CD1c-positive myeloid dendritic cell (primary cell): ENCODE results near the gene PRR20G.
A peak's percentile ranks its signal among the peaks of the same experiment; 100 is the strongest.
"Not testable (repeated sequence)": the region's sequence is repeated elsewhere in the genome, so short reads cannot be mapped to it uniquely, and the experiment has no call there.

ENCODE experiments used
- DNase-seq: peaks from one replicate; pipeline ENCODE4 v3.0.0-alpha.2; 2016; ENCODE audit errors: extremely low spot score

The PRR20G gene

GRCh38 chr3:127299276-127299675 lies 11.4 kb upstream of the PRR20G start:
- peak; percentile 94 for DNase-seq

GRCh38 chr3:127296959-127297358 lies 9.1 kb upstream of the PRR20G start:
- no peak for DNase-seq

- no peak for DNase-seq
Measured at GRCh38 chr3:127296166-127296565, 8.3 kb upstream of the PRR20G start.

GRCh38 chr3:127293650-127294049 lies 5.8 kb upstream of the PRR20G start:
- DNase-seq, result not testable (repeated sequence)

GRCh38 chr3:127291611-127292010 lies 3.8 kb upstream of the PRR20G start:
- no peak for DNase-seq

GRCh38 chr3:127291114-127291513 lies 3.3 kb upstream of the PRR20G start:
- DNase-seq, result no peak

- DNase-seq, result no peak
Measured at GRCh38 chr3:127289706-127290575, 2.1 kb upstream of the PRR20G start.

- no peak for DNase-seq
Measured at GRCh38 chr3:127288921-127289705, 1.3 kb upstream of the PRR20G start.

GRCh38 chr3:127288343-127288742 lies 497 bp upstream of the PRR20G start:
- DNase-seq, result no peak

- DNase-seq, result no peak
Measured at GRCh38 chr3:127286571-127287140, 1.2 kb downstream of the PRR20G start.

GRCh38 chr3:127284258-127284657 lies 3.6 kb downstream of the PRR20G start:
- DNase-seq, result no peak

GRCh38 chr3:127277561-127277960 lies 10.3 kb downstream of the PRR20G start:
- DNase-seq, result peak; percentile 48

GRCh38 chr3:127276995-127277394 lies 10.9 kb downstream of the PRR20G start:
- no peak for DNase-seq

- no peak for DNase-seq
Measured at GRCh38 chr3:127276396-127276795, 11.4 kb downstream of the PRR20G start.

- no peak for DNase-seq
Measured at GRCh38 chr3:127275287-127275781, 12.5 kb downstream of the PRR20G start.

GRCh38 chr3:127274200-127274760 lies 13.6 kb downstream of the PRR20G start:
- DNase-seq, result peak; percentile 48

GRCh38 chr3:127273206-127273605 lies 14.6 kb downstream of the PRR20G start:
- no peak for DNase-seq

GRCh38 chr3:127266186-127266585 lies 21.7 kb downstream of the PRR20G start:
- no peak for DNase-seq

GRCh38 chr3:127265581-127265981 lies 22.3 kb downstream of the PRR20G start:
- DNase-seq, result no peak

GRCh38 chr3:127264794-127265514 lies 22.9 kb downstream of the PRR20G start:
- no peak for DNase-seq

- DNase-seq, result no peak
Measured at GRCh38 chr3:127264292-127264691, 23.6 kb downstream of the PRR20G start.
